ENCODE results near the gene OR8H1.

Gene OR8H1

GRCh38 chr11:56292154-56292553 is at the start of gene OR8H1:
OR8H1 (minus strand) TSS chr11:56292254; CDS start chr11:56291062, 1,192 bp downstream.
- DNase-seq, result no peak

GRCh38 chr11:56340289-56340688 is 48.2 kb upstream of the OR8H1 start:
- no peak for DNase-seq

- no peak for DNase-seq
Measured at GRCh38 chr11:56333156-56333555, 41.1 kb upstream of the OR8H1 start.

GRCh38 chr11:56331861-56332491 is 39.9 kb upstream of the OR8H1 start:
- DNase-seq, result no peak

- no peak for DNase-seq
Measured at GRCh38 chr11:56314844-56315243, 22.8 kb upstream of the OR8H1 start, which contains the start of gene OR8K3. OR8K3 (plus strand) TSS chr11:56315144; CDS start chr11:56318307, 3,163 bp downstream.

- no peak for DNase-seq
Measured at GRCh38 chr11:56307836-56308235, 15.8 kb upstream of the OR8H1 start.

GRCh38 chr11:56296898-56297297 is 4.8 kb upstream of the OR8H1 start:
- DNase-seq, result no peak

GRCh38 chr11:56273854-56274253 is 18.2 kb downstream of the OR8H1 start, which contains the start of gene OR5T1:
OR5T1 (plus strand) TSS chr11:56274154; CDS start chr11:56275639, 1,485 bp downstream.
- DNase-seq, result no peak

GRCh38 chr11:56271092-56271491 is 21.0 kb downstream of the OR8H1 start:
- no peak for DNase-seq

GRCh38 chr11:56251954-56252353 is 40.1 kb downstream of the OR8H1 start, which contains the start of gene OR5T3:
OR5T3 (plus strand) TSS chr11:56252254; CDS start chr11:56252254, 0 bp downstream.
- no peak for DNase-seq

Data from cortex of kidney (tissue), 1 donor.